GM23248 (cell line): ENCODE data around the gene MACROD2.

ENCODE experiments used
- EZH2 ChIP-seq: fragments of 200-600 bp; sonication (generic); IDR thresholded peaks from 2 replicates; pipeline ENCODE4 v1.6.1; 2018; ENCODE audit warnings: antibody characterized with exemption, mild to moderate bottlenecking; ENCODE audit not compliant: insufficient read depth, poor library complexity, severe bottlenecking
- EZH2phosphoT487 ChIP-seq: fragments of 200-600 bp; sonication (generic); IDR thresholded peaks from 2 replicates; pipeline ENCODE4 v1.6.1; 2018; ENCODE audit warnings: antibody characterized with exemption, moderate library complexity, mild to moderate bottlenecking, low read depth; ENCODE audit not compliant: insufficient read depth

GRCh38 chr20:15359056-15359455 is 1363.7 kb downstream of the MACROD2 start:
- no peak for TF ChIP-seq EZH2
- TF ChIP-seq EZH2phosphoT487: no peak
